NCI-H187 (cell line): ENCODE measurements around the gene DOCK2.
"Not testable (repeated sequence)": the region's sequence is repeated elsewhere in the genome, so short reads cannot be mapped to it uniquely, and the experiment has no call there.

Experiments used
- DNase-seq, 2 experiments: peaks; one replicate each; lab custom pipeline; 2025; lab: John Stamatoyannopoulos, UW

The DOCK2 gene

GRCh38 chr5:170067152-170067551, 430.1 kb downstream of the DOCK2 start:
- DNase-seq: no peak

GRCh38 chr5:170067574-170068170, 430.6 kb downstream of the DOCK2 start:
- DNase-seq: no peak

GRCh38 chr5:170069512-170069911, 432.4 kb downstream of the DOCK2 start:
- DNase-seq: no peak

GRCh38 chr5:170070556-170071412, 433.7 kb downstream of the DOCK2 start:
- DNase-seq: no peak

- no peak for DNase-seq
These were observed 434.7 kb downstream of the DOCK2 start for GRCh38 chr5:170071748-170072147.

- DNase-seq: no peak
These were observed 438.6 kb downstream of the DOCK2 start for GRCh38 chr5:170075696-170076095.

- DNase-seq: no peak
These were observed 439.1 kb downstream of the DOCK2 start for GRCh38 chr5:170076211-170076610.

GRCh38 chr5:170076739-170077138, 439.7 kb downstream of the DOCK2 start:
- DNase-seq: no peak

- no peak for DNase-seq
These were observed 440.5 kb downstream of the DOCK2 start for GRCh38 chr5:170077526-170077925.

GRCh38 chr5:170078458-170078857, 441.4 kb downstream of the DOCK2 start:
- no peak for DNase-seq

- DNase-seq: no peak
These were observed 441.9 kb downstream of the DOCK2 start for GRCh38 chr5:170078931-170079330.

- DNase-seq: no peak
These were observed 443.1 kb downstream of the DOCK2 start for GRCh38 chr5:170080217-170080616.

GRCh38 chr5:170080786-170081445, 443.8 kb downstream of the DOCK2 start:
- no peak for DNase-seq

- DNase-seq: no peak
These were observed 444.5 kb downstream of the DOCK2 start for GRCh38 chr5:170081616-170082015.

GRCh38 chr5:170082701-170083100, 445.6 kb downstream of the DOCK2 start:
- DNase-seq: no peak

- DNase-seq: no peak
These were observed 450.2 kb downstream of the DOCK2 start for GRCh38 chr5:170087168-170087817.

- DNase-seq: no peak
These were observed 455.5 kb downstream of the DOCK2 start for GRCh38 chr5:170092455-170093101.

GRCh38 chr5:170094329-170094728, 457.3 kb downstream of the DOCK2 start:
- DNase-seq: not testable (repeated sequence)

GRCh38 chr5:170095646-170096045, 458.6 kb downstream of the DOCK2 start:
- no peak for DNase-seq

GRCh38 chr5:170097934-170098333, 460.9 kb downstream of the DOCK2 start:
- no peak for DNase-seq

GRCh38 chr5:170100066-170100943, 463.2 kb downstream of the DOCK2 start:
- DNase-seq: peak; percentile 16 to 33
